MM.1S (cell line): ENCODE data around the gene GTF2F2.

Source experiments
- DNase-seq: peaks from one replicate; pipeline ENCODE4 v3.0.0-alpha.2; 2015
- H2AFZ ChIP-seq: fragments of 300-600 bp; sonication (generic); 2 replicates; pipeline ENCODE4 v1.6.0; 2016; ENCODE audit warnings: antibody characterized with exemption, low read length
- H3F3A ChIP-seq: fragments of 300-600 bp; sonication (generic); 2 replicates; pipeline ENCODE4 v1.6.1; 2016; ENCODE audit warnings: mild to moderate bottlenecking, antibody characterized with exemption, low read length, moderate library complexity, mixed read lengths; ENCODE audit not compliant: insufficient read depth
- H3K27ac ChIP-seq: fragments of 300-600 bp; sonication (generic); 2 replicates; pipeline ENCODE4 v1.5.1; 2016; ENCODE audit warnings: mild to moderate bottlenecking, low read length
- H3K27me3 ChIP-seq: fragments of 300-600 bp; sonication (generic); replicated peaks from 2 replicates; pipeline ENCODE4 v1.6.0; 2016; ENCODE audit warnings: low read length; ENCODE audit not compliant: insufficient read depth
- H3K36me3 ChIP-seq: fragments of 300-600 bp; sonication (generic); replicated peaks from 2 replicates; pipeline ENCODE4 v1.6.1; 2016; ENCODE audit warnings: mild to moderate bottlenecking, low read length, mixed read lengths; ENCODE audit not compliant: insufficient read depth
- H3K4me1 ChIP-seq: fragments of 300-600 bp; sonication (generic); 2 replicates; pipeline ENCODE4 v1.6.1; 2016; ENCODE audit warnings: low read length, mixed read lengths
- H3K4me2 ChIP-seq: fragments of 300-600 bp; sonication (generic); 2 replicates; pipeline ENCODE4 v1.6.0; 2016; ENCODE audit warnings: low read depth, low read length
- H3K4me3 ChIP-seq: fragments of 300-600 bp; sonication (generic); 2 replicates; pipeline ENCODE4 v1.5.1; 2016; ENCODE audit warnings: low read length, mixed read lengths
- H3K79me2 ChIP-seq: fragments of 300-600 bp; sonication (generic); 2 replicates; pipeline ENCODE4 v1.6.1; 2016; ENCODE audit warnings: mixed run types, low read length, mixed read lengths
- H3K9ac ChIP-seq: fragments of 300-600 bp; sonication (generic); 2 replicates; pipeline ENCODE4 v1.6.1; 2016; ENCODE audit warnings: low read length, mixed read lengths
- H3K9me2 ChIP-seq: fragments of 300-600 bp; sonication (generic); replicated peaks from 2 replicates; pipeline ENCODE4 v1.6.1; 2016; ENCODE audit warnings: mild to moderate bottlenecking, low read length, mixed read lengths; ENCODE audit not compliant: insufficient read depth
- H3K9me3 ChIP-seq: fragments of 300-600 bp; sonication (generic); replicated peaks from 2 replicates; pipeline ENCODE4 v1.6.1; 2016; ENCODE audit warnings: mild to moderate bottlenecking, low read length, mixed read lengths; ENCODE audit not compliant: insufficient read depth
- H4K20me1 ChIP-seq: fragments of 300-600 bp; sonication (generic); 2 replicates; pipeline ENCODE4 v1.6.1; 2016; ENCODE audit warnings: mild to moderate bottlenecking, low read length, moderate library complexity, mixed read lengths; ENCODE audit not compliant: insufficient read depth
- EZH2 ChIP-seq: fragments of 300-600 bp; sonication (generic); optimal IDR thresholded peaks from 2 replicates; pipeline ENCODE3; 2017; ENCODE audit warnings: low read depth, mild to moderate bottlenecking, antibody characterized with exemption, low read length, mixed read lengths
- EZH2phosphoT487 ChIP-seq: fragments of 300-600 bp; sonication (generic); IDR thresholded peaks from 2 replicates; pipeline ENCODE4 v1.6.1; 2018; ENCODE audit warnings: antibody characterized with exemption, low read length
- TF ChIP-seq, protein P1 (sequence below): fragments of 300-600 bp; sonication (generic); IDR thresholded peaks from 2 replicates; pipeline ENCODE4 v1.5.1; 2016; ENCODE audit warnings: antibody characterized with exemption, low read length, mixed read lengths

GTF2F2 gene

DNA sequence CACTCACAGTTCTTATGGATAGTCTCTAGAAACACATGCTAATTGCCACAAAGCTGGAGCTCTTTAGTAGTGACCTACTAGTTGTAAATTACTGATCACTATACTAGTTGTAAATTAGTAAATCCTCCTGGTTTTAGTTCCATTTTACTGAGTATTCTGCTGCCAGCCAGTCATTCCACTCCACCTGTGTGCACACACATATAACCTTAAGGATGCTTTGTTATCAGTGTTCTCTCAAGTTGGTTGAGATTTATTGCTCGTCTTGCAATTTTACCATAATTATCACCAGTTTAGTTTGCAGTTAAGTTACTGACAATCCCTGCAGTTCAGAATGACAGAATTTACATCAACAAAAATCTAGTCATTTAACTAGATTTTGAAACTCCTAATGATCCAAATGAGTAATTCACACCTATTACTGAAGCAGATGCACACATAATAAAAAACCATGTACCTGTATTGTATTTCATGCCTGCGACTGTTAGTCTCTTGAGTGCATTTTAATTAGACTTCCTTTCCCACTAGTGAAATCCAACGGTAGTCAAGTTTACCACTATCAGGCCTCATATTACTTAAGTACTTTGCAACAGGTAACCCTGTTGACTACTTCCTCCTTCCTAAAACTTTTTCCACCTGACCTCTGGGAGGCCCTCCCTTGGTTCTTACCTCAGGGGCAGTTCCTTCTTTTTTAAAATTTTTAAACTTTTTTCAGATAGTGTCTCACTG lies 213.1 kb downstream of the GTF2F2 start:
- peaks cover 9% of the 10 kb centered on the region for H3K79me2 ChIP-seq
- H3K9ac ChIP-seq = no peak overlapping the region
- no peaks in the 10 kb centered on the region for H3K9me2 ChIP-seq
- H3K4me3 ChIP-seq = no peak overlapping the region
- H3F3A ChIP-seq = 0 out of 2 replicates have a peak, but pooled peaks cover 12% of the 10 kb centered on the region
- peaks cover 12% of the 10 kb centered on the region; the same call in 1 of the 2 replicates for H4K20me1 ChIP-seq
- H3K4me1 ChIP-seq = no peaks in the 10 kb centered on the region
- H3K36me3 ChIP-seq = peaks cover 3% of the 10 kb centered on the region; the same call in 1 of the 2 replicates
- no peak overlapping the region for H2AFZ ChIP-seq
- no peaks in the 10 kb centered on the region for H3K27me3 ChIP-seq
- DNase-seq = no peak
- H3K4me2 ChIP-seq = no peak overlapping the region
- H3K27ac ChIP-seq = no peak overlapping the region
- TF ChIP-seq, protein P1, sequence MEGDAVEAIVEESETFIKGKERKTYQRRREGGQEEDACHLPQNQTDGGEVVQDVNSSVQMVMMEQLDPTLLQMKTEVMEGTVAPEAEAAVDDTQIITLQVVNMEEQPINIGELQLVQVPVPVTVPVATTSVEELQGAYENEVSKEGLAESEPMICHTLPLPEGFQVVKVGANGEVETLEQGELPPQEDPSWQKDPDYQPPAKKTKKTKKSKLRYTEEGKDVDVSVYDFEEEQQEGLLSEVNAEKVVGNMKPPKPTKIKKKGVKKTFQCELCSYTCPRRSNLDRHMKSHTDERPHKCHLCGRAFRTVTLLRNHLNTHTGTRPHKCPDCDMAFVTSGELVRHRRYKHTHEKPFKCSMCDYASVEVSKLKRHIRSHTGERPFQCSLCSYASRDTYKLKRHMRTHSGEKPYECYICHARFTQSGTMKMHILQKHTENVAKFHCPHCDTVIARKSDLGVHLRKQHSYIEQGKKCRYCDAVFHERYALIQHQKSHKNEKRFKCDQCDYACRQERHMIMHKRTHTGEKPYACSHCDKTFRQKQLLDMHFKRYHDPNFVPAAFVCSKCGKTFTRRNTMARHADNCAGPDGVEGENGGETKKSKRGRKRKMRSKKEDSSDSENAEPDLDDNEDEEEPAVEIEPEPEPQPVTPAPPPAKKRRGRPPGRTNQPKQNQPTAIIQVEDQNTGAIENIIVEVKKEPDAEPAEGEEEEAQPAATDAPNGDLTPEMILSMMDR = no peak
- TF ChIP-seq EZH2 (no peak), EZH2phosphoT487 (no peak)
- H3K9me3 ChIP-seq = no peaks in the 10 kb centered on the region
